GM21786 (cell line): ENCODE results near the gene PARP2.
A peak's percentile ranks its signal among the peaks of the same experiment; 100 is the strongest.
"Not testable (repeated sequence)": the region's sequence is repeated elsewhere in the genome, so short reads cannot be mapped to it uniquely, and the experiment has no call there.

ENCODE experiments used
- ATAC-seq: cut with Tn5 transposase; IDR thresholded peaks from one replicate; pipeline ENCODE4 v1.9.1; 2021; ENCODE audit not compliant: unreplicated experiment

PARP2 gene, protein sequence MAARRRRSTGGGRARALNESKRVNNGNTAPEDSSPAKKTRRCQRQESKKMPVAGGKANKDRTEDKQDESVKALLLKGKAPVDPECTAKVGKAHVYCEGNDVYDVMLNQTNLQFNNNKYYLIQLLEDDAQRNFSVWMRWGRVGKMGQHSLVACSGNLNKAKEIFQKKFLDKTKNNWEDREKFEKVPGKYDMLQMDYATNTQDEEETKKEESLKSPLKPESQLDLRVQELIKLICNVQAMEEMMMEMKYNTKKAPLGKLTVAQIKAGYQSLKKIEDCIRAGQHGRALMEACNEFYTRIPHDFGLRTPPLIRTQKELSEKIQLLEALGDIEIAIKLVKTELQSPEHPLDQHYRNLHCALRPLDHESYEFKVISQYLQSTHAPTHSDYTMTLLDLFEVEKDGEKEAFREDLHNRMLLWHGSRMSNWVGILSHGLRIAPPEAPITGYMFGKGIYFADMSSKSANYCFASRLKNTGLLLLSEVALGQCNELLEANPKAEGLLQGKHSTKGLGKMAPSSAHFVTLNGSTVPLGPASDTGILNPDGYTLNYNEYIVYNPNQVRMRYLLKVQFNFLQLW

GRCh38 chr14:20343092-20343861 lies at the start of gene PARP2:
TSS of gene PARP2 (plus strand) at chr14:20343635. CDS start at chr14:20343642, 7 bp downstream.
- ATAC-seq = peak; percentile 94

DNA sequence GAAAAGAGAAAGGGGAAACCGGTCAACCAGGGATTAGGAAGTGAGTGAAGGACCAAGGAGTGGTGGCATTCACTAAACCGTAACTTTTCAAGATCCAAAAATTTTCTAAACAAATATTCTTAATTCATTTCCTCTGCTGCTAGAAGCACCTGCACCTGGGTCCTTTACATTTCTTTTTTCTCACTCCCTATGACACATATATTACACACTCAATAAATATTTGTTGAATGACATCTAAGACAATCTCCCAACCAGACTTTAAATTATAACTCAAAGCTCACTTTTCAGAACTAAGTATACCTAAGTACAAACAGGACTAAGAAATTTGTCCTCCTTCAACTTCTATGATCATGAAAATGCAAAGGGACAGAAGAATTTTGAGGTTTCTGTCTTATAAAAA lies 48.8 kb upstream of the PARP2 start:
- no peak for ATAC-seq

GRCh38 chr14:20295067-20295466 lies 48.4 kb upstream of the PARP2 start:
- ATAC-seq = peak; percentile 85

DNA sequence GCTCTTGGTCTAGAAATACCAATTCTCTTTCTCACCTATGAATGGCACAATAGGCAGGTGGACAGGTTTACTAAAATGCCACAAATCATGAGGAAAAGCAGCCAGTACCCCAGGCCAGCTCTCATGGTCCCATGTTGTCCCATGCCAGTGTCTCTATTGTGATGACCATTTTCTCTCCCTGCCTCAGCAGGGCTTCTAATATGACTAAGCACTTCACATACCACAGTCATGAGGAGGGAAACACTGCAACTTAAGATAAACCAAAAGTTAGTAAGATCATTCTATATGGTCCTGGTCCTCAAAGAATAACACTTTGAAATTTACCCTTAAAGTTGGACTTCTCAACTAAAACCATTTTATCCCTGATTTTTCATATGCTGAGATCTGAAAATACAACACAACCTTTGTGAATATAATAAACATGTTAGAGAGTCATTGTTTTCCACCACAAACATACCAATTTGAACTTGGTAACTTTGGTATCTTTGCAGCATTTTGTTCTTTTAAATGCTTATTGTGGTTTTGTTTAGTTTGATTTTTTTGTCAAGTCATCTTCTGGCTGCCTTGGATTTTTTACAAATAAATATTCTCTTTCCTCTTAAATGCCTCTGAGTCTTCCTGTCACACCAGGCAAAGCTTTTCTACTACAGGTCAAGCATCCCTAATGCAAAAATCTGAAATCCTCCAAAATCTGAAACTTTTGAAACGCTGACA lies 41.2 kb upstream of the PARP2 start:
- no peak for ATAC-seq

- peak; percentile 94 for ATAC-seq
Observed at GRCh38 chr14:20305265-20306078, 38.0 kb upstream of the PARP2 start, which contains the start of gene TTC5. TSS of gene TTC5 (minus strand) at chr14:20305951. CDS start at chr14:20305937, 14 bp downstream.

GRCh38 chr14:20306079-20306423 lies 37.4 kb upstream of the PARP2 start:
- ATAC-seq = no peak

GRCh38 chr14:20314026-20314425 lies 29.4 kb upstream of the PARP2 start:
- no peak for ATAC-seq

DNA sequence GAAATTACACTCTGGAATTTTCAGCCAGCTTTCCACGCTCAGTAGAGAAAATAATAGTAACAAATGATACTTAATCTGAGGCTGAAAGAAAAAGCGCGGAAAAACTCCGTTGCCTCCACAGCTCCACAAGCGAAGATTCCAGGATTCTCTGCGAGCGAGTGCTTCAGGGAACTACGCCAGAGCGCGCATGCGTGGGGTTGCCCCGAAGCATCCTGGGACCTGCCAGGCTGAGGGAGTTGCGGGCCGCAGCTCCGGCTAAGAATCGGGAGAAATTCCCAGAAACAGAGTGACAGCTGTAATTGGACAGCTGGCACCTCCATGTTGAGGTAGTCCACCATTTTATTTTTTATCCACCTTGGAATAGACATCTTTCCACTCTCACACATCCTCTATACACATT lies 25.7 kb upstream of the PARP2 start:
- no peak for ATAC-seq

DNA sequence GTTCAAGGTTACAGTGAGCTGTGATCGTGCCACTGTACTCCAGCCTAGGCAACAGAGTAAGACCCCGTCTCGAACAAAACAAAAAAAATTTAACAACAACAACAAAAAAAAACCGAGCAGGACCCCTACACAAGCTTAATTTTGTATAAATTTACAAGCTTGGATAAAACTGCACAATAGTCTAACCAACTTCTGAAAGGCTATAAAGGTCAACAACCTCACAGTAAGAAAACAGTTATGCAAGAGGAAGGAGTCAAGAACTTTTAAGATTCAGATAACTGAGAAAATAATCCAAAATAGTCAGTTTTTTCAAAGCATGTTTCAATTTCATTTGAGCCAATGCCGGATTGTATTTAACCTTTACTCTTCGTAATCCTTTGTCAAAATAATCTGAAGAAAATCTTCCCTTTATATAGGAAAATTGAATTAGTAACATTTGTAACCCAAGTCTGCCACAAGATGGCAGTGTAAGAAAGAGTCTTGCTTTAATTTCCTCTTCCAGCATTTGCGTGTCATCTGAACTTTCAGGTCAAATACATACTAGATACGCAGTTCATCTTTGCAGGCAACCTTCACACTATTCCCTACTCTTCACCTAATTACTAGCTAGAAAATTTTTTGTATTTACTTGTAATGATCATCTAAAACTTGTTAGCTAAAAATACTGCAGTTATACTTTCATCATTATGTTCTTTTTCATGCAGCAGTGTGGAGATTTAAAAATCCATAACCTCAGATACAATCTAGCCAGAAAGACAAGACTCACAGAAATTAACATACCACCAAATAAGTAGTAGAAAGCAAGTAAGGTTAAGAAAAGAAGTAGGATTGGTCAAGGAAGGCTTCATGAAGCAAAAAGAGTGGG lies 16.2 kb upstream of the PARP2 start:
- peak; percentile 50 for ATAC-seq

DNA sequence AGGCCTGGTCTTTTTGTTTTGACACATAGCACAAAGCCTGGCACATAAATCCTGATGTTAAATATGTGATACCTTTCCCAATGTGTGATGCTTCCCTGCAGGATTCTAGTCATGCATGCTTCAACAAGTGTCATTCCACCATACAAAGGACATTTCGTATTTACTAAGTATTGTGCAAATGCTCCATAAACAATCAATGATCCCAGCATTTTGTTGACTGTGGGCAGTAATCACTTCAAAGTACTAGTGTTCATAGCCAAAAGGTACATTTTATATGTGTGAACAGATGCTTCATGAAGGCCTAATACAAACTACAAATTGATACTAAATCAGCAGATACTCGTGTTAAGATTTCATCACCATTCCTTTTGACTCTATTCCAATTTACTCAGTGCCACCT lies 14.7 kb upstream of the PARP2 start:
- no peak for ATAC-seq

DNA sequence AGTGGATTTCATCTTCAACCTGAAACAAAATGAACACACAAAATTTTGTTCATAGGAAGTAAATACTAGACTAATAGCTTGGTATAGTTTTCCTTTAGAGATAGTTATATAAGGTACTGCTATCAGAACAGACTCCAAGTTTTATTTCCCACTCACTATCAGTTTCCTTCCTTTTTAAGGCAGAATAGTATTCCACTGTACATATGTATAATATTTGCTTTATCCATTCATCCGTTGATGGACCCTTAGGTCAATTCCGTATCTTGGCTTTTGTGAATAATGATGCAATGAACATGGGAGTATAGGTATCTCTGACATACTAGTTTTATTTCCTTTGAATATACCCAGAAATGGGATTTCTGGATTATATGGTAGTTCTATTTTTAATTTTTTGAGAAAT lies 14.1 kb upstream of the PARP2 start:
- no peak for ATAC-seq

- no peak for ATAC-seq
Observed at GRCh38 chr14:20331053-20331613, 12.3 kb upstream of the PARP2 start.

- ATAC-seq = no peak
Observed at GRCh38 chr14:20332431-20332787, 11.0 kb upstream of the PARP2 start.

- ATAC-seq = peak; percentile 99
Observed at GRCh38 chr14:20332788-20333493, 10.5 kb upstream of the PARP2 start, which contains the start of gene CCNB1IP1. TSS of gene CCNB1IP1 (minus strand) at chr14:20333279. CDS start at chr14:20316523, 16,756 bp downstream.

GRCh38 chr14:20333494-20333841 lies 10.0 kb upstream of the PARP2 start:
- ATAC-seq = no peak

DNA sequence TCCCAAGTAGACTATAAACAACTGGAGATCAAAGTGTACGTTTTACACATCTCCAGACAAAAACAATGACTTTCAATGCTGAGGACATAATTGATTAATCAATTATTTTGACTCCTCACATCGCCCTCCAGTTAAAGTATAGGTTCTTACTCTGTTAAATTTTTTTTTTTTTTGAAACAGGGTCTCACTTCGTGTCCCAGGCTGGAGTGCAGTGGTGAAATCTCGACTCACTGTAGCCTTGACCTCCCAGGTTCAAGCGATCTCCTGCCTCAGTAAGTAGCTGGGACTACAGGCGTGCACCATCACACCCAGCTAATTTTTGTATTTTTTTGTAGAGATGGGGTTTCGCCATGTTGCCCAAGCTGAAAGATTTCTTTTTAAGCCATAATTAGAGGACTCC lies 9.4 kb upstream of the PARP2 start:
- no peak for ATAC-seq

- ATAC-seq = not testable (repeated sequence)
Observed at GRCh38 chr14:20341032-20341431, 2.4 kb upstream of the PARP2 start.

DNA sequence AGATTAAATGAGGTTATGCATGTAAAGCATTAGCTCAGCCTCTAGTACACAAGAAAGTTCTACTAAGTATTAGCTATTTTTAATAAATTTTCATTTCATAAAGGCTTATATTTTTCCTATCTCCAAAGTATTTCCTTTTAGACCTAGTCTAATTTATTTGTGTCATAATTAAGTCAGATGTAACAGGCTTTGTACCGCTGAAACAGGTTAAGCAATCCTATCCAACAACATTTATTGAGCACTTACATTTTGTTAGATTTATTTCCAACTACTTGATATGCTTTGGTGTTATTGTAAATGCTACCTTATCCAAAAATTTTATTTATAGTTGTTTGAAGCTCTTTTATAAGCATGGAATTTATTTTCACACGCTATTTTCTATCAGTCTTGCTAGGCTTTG lies 1.8 kb upstream of the PARP2 start:
- no peak for ATAC-seq

DNA sequence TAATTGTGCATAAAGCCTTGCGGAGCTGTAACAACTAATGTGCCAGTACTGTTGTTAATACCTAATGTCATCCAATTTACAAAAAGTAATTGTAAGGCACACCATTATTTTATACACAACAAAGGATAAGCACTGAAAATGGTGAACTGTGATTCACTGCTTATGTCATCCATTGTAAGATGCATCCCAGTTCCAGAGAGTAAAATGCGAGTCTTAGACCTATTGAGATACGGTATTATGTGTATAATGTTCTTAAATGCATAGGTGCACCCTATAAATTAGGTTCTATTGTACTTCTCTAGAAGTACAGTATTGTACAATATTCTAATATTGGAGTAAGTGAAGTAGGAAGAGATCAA lies 406 bp downstream of the PARP2 start:
- ATAC-seq = no peak
